KOPT-K1 (cell line): ENCODE data around the gene KRT12.
A peak's percentile ranks its signal among the peaks of the same experiment; 100 is the strongest.
"Not testable (repeated sequence)": the region's sequence is repeated elsewhere in the genome, so short reads cannot be mapped to it uniquely, and the experiment has no call there.

Experiments used
- H3K27ac ChIP-seq: fragments of 200-600 bp; sonication (generic); 2 replicates; pipeline ENCODE4 v1.5.1; 2016; ENCODE audit warnings: antibody characterized with exemption, mild to moderate bottlenecking, low read depth, low read length; ENCODE audit not compliant: poor library complexity, severe bottlenecking
- H3K36me3 ChIP-seq: fragments of 200-600 bp; sonication (generic); 2 replicates; pipeline ENCODE4 v1.5.1; 2017; ENCODE audit warnings: antibody characterized with exemption, mild to moderate bottlenecking, low read length, moderate library complexity; ENCODE audit not compliant: insufficient read depth
- H3K9me3 ChIP-seq: fragments of 200-600 bp; sonication (generic); 2 replicates; pipeline ENCODE4 v1.5.1; 2017; ENCODE audit warnings: antibody characterized with exemption, low read length, mild to moderate bottlenecking; ENCODE audit not compliant: insufficient read depth, poor library complexity, severe bottlenecking

Gene KRT12

DNA sequence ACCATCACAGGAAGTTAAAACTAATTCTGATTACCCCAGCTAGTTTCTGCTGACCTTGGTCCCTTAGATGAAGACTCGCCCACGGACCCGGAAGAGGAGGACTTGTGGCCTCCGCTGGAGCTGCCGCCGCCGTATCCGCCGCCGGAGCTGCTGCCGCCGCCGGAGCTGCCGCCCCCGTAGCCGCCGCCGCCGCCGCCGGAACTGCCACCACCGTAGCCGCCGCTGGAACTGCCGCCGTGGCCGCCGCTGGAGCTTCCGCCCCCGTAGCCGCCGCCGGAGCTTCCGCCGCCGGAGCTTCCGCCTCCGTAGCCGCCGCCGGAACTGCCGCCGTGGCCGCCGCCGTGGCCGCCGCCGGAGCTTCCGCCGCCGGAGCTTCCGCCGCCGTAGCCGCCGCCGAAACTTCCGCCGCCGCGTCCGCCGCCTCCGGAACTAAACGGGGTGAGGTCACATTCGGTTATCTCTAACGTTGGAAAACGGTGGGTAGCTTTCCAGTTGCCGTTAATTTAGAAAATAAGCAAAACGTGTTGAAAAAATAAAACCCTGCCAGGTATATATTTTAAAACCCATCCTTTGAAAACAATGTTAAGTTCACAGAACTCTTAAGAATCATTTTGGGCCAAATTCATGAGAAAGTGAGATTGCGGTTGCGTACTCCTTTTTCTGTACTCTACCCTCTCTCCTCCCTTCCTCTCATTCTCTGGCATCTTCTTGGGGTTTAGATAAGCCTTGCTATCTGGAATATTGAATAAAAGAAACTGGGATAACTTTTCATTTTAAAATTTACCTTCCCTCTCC is 48.1 kb downstream of the KRT12 start:
- H3K36me3 ChIP-seq, result peaks cover 11% of the 10 kb centered on the region
- H3K9me3 ChIP-seq, result no peaks in the 10 kb centered on the region
- H3K27ac ChIP-seq, result peak overlapping the region; percentile 81

DNA sequence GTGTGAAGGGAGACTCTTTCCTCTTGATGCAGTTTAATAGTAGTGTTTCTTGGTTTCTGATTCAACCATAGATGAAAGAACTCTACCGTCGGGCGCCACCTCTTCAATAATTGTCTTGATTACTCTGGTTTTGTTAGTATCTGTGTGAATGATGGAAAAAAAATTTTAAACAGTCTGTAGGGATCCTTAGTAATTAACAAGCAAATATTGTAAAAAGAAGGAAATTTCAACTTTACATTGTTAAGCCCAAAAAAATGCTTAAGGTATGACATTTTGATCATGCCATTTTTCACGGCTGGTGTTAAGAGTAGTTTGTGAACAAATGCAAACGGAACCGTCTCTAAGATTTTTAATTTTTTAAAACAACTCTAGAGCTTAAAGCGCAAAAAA is 48.7 kb downstream of the KRT12 start:
- no peaks in the 10 kb centered on the region for H3K9me3 ChIP-seq
- peak overlapping the region; percentile 81 for H3K27ac ChIP-seq
- H3K36me3 ChIP-seq, result peaks cover 11% of the 10 kb centered on the region

GRCh38 chr17:40817103-40817682 is 49.8 kb downstream of the KRT12 start:
- no peak overlapping the region for H3K27ac ChIP-seq
- no peaks in the 10 kb centered on the region for H3K9me3 ChIP-seq
- peaks cover 11% of the 10 kb centered on the region for H3K36me3 ChIP-seq

DNA sequence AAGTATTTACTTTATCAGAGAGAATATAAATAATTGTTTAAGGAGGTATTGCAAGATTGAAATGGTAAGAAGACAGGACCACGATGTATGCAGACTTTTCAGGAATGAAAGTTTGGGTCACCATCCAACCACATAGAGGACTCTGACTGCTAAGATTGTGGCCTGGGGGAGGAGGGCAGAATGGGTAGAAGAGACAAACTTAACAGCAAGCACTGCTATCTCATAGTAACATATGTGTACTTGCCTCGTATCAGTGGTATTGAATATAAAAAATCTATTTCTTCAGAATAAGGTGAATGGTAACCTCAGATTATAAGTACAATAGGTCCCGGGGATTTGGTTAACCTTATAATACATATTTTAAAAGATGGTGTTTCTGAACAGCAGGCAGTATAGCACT is 50.5 kb downstream of the KRT12 start:
- peaks cover under 1% of the 10 kb centered on the region for H3K9me3 ChIP-seq
- H3K27ac ChIP-seq, result no peak overlapping the region

DNA sequence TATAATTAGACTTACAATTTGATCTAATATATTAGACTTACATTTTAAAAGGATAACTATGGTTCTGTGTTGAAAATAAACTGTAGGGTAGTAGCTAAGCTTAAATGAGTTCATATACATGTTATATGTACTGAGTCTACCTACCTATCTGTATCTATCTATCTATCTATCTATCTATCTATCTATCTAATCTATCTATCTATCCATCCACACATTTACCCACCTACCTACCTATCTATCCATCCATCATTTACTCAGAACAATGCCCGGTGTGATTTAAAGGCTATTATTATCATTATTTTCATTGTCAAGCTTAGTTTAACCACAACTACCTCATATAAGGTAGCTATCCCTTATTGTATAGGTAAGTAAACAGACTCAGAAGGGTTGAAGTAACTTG is 51.6 kb downstream of the KRT12 start:
- Histone ChIP-seq H3K27ac (no peak overlapping the region), H3K36me3 (peaks cover 11% of the 10 kb centered on the region), H3K9me3 (peaks cover 5% of the 10 kb centered on the region)

More for the DNA sequence above, 50.5 kb downstream of the KRT12 start:
- peaks cover 11% of the 10 kb centered on the region for H3K36me3 ChIP-seq

DNA sequence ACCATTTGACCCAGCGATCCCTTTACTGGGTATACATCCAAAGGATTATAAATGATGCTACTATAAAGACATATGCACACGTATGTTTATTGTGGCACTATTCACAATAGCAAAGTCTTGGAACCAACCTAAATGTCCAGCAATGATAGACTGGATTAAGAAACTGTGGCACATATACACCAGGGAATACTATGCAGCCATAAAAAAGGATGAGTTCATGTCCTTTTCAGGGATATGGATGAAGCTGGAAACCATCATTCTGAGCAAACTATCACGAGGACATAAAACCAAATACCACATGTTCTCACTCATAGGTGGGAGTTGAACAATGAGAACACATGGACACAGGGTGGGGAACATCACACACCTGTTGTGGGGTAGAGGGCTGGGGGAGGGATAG is 52.4 kb downstream of the KRT12 start:
- not testable (repeated sequence) for H3K9me3 ChIP-seq, H3K27ac ChIP-seq
- peaks cover 11% of the 10 kb centered on the region for H3K36me3 ChIP-seq

GRCh38 chr17:40813804-40814203 is 53.2 kb downstream of the KRT12 start:
- Histone ChIP-seq H3K27ac (no peak overlapping the region), H3K36me3 (peaks cover 11% of the 10 kb centered on the region), H3K9me3 (peaks cover 5% of the 10 kb centered on the region)

GRCh38 chr17:40812639-40813038 is 54.4 kb downstream of the KRT12 start:
- Histone ChIP-seq H3K36me3 (peaks cover 11% of the 10 kb centered on the region), H3K9me3 (peaks cover 5% of the 10 kb centered on the region), H3K27ac (no peak overlapping the region)
